GM10248 (cell line): ENCODE results near the gene MIOS.

ENCODE experiments used
- CTCF ChIA-PET: fragments of 300-600 bp; sonication (Branson Sonifier 250); formaldehyde crosslinking; extraction: SDS; loops from one replicate; lab custom pipeline; 2021; ENCODE audit warnings: antibody characterized with exemption; lab: Yijun Ruan, JAX
- POLR2A ChIA-PET: fragments of 350-650 bp; sonication (Branson Sonifier 250); formaldehyde crosslinking; extraction: SDS; loops from one replicate; lab custom pipeline; 2020; ENCODE audit warnings: antibody characterized with exemption; lab: Yijun Ruan, JAX
- DNase-seq: peaks from one replicate; pipeline ENCODE4 v3.0.0; 2012; ENCODE audit errors: extremely low spot score
- CTCF ChIP-seq: IDR thresholded peaks from 2 replicates; pipeline ENCODE4 v1.5.1; 2012; ENCODE audit warnings: mild to moderate bottlenecking, low read depth; ENCODE audit errors: extremely low read depth, missing control alignments, control extremely low read depth

MIOS gene

GRCh38 chr7:7566651-7567611 lies at the start of gene MIOS:
Gene MIOS (plus strand): TSS chr7:7566884. CDS start chr7:7572476, 5,592 bp downstream.
- no peak for TF ChIP-seq CTCF
- ChIA-PET CTCF (no interaction called here), POLR2A (interaction anchor here (0.6 kb wide), 1 partner anchor 47 kb away, joined by 3 read pairs; no protein-coding TSS in a partner anchor)
- peak; percentile 96 for DNase-seq

GRCh38 chr7:7517754-7518153 lies 48.9 kb upstream of the MIOS start:
- TF ChIP-seq CTCF = no peak
- no peak for DNase-seq
- POLR2A ChIA-PET = no interaction called here
- CTCF ChIA-PET = interaction anchor here (2.1 kb wide), 1 partner anchor 8 kb away, joined by 9 read pairs; no protein-coding TSS in a partner anchor

- POLR2A ChIA-PET = no interaction called here
Measured at GRCh38 chr7:7519056-7519455, 47.6 kb upstream of the MIOS start.

GRCh38 chr7:7519528-7519927 lies 47.2 kb upstream of the MIOS start:
- POLR2A ChIA-PET = no interaction called here
- no peak for DNase-seq
- CTCF ChIA-PET = no interaction called here
- no peak for TF ChIP-seq CTCF

More at GRCh38 chr7:7519056-7519455, 47.6 kb upstream of the MIOS start:
- no peak for DNase-seq
- CTCF ChIA-PET = no interaction called here
- TF ChIP-seq CTCF = no peak

GRCh38 chr7:7521259-7521658 lies 45.4 kb upstream of the MIOS start:
- ChIA-PET POLR2A (no interaction called here), CTCF (no interaction called here)
- DNase-seq = no peak
- TF ChIP-seq CTCF = no peak

- no peak for DNase-seq
- CTCF ChIA-PET = interaction anchor here (0.7 to 0.9 kb wide), 2 partner anchors 19 kb away, joined by 3 read pairs; no protein-coding TSS in a partner anchor
- TF ChIP-seq CTCF = no peak
- POLR2A ChIA-PET = no interaction called here
Measured at GRCh38 chr7:7522421-7522820, 44.3 kb upstream of the MIOS start.
